T-helper 2 cell treated with Interferon-gamma antibody and Interleukin-4, amounts not matched to agents 100 ng/mL and 5 ng/mL, for 36 hours (primary cell): ENCODE measurements around the gene NMNAT1. TPM values are rescaled to one million over a fixed set of nuclear protein-coding genes. Genes with fewer than 3 reads are reported as not detected.
"Not testable (repeated sequence)": the region's sequence is repeated elsewhere in the genome, so short reads cannot be mapped to it uniquely, and the experiment has no call there.

ENCODE experiments used
- intact Hi-C: fragments of 100-400 bp; cut with micrococcal nuclease; formaldehyde crosslinking; loops from one replicate; pipeline ENCODE4 v1.15.1; 2023
- total RNA-seq: library from RNA; stranded (reverse); gene quantifications from 2 replicates; pipeline ENCODE4 v1.2.3, GENCODE V29; 2022

NMNAT1 gene
- total RNA-seq, 1 donor from 2014 or later = 5.3 TPM

DNA sequence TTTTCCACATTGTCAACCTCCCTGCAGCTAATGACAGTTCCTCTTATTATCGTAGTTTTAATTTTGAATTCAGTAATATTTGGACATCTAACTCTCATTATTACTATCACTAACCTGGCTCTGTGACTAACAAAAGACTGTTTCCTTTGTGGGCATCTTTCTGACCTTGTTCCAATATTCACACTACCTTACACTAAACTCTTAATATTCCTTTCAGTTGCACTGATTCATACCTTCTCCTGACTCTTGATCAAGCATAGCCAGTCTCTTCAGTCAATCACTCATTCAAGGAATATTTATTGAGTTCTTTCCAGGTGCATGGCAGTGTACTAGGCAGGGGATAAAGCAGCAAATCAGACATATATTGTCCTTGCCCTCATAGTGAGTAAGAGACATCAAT is 25.4 kb upstream of the NMNAT1 start:
- intact Hi-C loops = no loop called here

DNA sequence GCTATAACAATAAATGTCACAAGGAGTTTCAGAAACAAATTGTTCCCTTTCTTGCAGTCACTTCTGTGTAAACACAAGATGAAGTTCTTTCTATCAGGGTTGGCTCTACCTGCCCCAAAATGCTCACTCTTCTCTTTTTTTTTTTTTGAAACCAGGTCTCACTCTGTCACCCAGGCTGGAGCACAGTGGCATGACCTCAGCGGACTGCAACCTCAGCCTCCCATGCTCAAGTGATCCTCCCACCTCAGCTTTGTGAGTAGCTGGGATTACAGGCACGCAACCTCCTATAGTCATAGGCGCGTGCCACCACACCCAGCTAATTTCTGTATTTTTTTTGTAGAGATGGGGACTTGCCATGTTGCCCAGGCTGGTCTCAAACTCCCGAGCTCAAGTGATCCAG is 22.7 kb upstream of the NMNAT1 start:
- intact Hi-C loops = no loop called here

DNA sequence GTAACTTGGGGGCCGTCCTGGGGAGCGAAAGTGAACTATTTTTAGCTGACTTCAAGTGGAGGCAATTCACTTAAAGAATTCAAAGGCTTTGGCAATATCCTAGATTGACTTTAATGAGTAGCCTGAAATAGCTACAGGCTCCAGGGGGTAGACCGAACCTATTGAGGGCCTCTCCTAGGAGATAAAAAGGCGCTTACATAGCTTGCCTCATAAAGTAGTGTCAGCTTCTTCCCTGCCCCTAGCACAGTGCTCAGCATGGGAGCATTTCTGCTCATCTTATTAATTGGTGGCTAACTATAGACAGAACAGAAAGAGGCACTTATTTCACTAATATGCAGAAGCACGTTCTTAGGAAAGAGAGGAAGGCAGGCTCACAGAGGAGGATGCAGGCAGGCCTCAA is 20.9 kb upstream of the NMNAT1 start:
- intact Hi-C loops = no loop called here

DNA sequence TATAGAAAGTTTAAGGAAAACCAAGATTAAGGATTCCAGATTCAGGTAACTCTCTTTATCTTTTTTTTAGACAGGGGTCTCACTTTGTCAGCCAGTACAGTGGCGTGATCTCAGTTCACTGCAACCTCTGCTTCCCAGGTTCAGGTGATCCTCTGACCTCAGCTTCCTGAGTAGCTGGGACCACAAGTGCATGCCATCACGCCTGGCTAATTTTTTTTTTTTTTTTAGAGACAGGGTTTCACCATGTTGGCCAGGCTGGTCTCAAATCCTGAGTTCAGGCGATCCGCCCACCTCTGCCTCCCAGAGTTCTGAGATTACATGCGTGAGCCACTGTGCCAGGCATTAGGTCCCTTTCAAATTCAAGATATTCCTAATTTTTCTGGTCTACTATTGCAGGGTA is 16.0 kb upstream of the NMNAT1 start:
- intact Hi-C loops = no loop called here

DNA sequence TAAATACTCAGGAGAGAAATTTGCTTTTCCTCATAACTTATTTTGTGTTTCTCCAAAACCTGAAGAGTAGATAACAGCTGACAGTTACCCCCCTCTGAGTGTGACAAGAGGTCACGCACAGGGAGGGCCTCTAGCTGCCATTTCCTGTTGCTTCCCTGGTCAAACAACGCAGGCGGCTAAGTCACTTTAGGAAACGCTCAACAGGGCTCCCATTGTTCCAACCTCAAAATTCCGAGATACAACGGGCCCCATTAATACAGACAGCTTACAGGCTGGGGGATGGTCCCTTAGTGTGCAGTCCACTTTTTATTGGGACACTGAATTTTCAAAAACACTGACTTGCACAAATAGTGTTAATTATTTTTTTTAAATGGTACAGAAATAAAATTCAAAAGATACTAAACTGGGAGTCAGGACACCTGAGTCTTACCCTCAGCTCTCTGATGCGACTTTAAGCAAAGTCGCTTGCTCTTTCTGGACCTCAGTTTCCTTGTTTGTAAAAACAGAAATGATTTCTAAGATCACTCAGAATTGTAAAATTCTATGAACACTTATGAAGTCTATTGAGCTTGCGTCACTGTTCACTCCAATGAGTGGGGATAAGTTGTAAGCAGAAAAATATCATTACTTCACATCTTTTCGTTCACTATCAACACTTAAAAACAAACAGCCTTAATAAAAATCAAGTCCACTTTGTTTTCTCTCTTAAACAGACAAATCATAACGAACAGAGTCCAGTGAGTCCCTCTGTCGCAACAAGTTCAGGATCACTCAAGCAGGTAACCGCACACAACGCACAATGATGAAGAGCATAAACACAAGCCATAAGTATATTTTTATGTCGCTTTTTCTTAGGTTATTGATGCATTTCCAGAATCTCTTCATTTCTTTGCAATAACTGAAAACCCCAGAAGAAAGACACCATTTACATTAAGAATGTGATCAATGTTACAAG is 13.6 kb upstream of the NMNAT1 start:
- intact Hi-C loops = no loop called here

DNA sequence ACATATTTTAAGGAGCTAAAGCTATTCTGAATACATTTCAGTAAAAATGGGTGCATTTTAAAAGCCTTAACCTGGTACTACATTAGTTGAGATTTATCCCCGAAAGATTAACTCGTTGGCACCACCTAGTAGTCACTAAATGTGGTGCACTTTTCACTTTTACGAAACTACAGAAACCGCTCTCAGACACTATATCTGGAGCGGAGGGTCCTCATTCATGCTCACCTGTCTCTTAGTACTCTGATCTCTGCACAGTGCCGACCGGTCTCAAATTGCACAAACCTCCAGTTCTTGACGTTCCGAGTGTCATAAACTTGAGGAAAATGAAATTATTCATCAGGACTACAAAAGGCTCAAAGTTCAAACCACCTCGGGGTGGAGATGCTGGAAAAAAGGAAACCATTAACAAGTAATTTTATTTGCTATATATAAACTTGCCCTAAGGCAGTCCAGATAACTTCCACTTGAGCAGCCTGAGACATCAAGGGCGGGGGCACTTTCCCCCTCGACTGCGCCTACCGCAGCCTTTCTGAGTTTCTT is 806 bp upstream of the NMNAT1 start:
- intact Hi-C loops = loop anchor here (1.0 to 2.0 kb wide), 2 partner anchors 67 to 486 kb away; no protein-coding TSS in a partner anchor

DNA sequence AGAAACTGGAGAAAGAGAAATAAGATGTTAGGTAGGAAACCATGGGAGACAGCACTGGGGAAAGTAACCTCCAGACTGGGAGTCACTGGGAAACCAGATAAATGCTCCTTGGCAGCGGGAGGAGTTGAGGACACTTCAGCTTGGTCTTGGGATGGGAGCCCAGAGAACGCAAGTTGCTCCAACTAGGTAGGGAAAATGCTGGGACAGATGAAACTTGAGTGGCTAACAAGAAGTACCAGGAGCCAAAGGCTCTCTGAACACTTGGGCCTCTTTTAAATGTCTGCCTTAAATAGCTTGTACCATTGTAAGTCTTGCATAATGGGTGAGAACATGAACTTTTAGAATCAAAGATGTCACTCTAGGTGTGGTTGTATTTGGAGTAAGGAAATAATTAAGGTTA is 3.0 kb downstream of the NMNAT1 start:
- intact Hi-C loops = no loop called here

DNA sequence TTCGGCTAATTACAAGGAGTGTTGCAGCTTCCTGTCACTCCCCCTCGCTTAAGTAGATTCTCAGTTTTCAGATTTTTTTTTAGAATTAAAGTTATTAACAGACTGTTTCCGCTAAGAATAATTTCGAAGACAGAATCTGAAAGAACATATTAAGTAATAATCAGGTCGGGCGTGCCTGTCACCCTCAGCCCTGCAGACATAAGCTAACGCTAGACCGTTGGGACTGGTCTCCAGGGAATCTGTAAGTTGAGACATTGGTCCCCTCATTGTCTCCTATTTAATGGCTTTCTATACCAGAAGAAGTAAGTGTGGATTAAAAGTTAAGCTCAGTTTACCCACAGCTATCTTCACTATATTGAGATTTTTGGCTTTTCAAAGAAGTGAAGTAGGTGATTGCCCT is 14.5 kb downstream of the NMNAT1 start:
- intact Hi-C loops = no loop called here

DNA sequence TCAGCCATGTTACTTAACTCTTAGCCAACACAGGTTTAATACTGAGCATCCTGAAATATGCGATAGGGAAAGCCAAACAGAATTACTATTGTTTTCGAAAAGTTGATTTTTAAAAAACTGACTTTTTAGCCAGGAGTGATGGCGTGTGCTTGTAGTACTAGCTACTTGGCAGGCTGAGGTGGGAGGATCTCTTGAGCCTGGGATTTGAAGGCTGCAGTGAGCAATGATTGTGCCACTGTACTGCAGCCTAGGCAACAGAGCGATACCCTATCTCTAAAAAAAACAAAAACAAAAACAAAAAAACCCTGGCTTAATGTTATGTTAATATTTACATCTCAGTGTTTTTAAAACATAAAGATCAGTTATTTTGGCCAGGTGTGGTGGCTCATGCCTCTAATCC is 16.7 kb downstream of the NMNAT1 start:
- intact Hi-C loops = no loop called here

DNA sequence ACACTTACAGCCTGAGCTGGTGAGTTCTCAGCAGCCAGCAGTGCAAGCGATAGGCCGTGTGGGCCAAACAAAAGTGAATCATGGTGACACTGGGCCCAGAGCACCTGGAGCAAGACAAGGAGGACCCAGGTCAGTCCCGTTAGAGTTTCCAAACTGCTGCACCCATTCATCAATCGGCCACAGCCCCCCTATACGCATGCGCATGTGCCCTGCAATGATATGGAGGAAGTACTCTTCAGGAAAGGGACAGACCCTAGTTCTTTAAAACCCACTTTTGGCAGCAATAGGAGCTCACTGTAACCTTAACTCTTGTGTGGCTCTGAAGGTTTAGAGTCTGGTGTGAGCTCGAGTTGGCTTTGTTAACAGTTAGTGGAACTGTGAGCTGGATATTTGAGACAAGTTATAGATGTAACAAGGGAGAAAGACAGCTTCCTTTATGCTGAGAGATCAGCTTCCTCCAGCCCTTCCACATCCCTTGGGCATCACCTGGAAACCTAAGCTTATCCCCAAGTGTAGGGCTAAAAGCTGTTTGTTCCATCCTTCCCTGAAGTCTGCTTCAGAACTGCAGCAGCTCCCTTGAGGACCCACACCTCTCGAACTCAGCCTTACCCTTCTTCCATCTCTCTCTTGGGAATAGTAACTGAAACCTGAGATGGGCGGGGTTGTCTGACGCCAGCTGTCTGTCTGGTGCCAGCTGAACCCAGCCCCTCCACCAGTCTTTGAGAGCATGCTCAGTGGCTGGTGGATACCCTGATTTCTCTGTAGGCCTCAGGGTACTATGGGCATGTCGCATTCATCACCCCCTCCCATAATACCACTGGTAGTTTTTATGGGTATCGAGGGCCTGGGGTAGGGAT is 17.7 kb downstream of the NMNAT1 start:
- intact Hi-C loops = no loop called here

DNA sequence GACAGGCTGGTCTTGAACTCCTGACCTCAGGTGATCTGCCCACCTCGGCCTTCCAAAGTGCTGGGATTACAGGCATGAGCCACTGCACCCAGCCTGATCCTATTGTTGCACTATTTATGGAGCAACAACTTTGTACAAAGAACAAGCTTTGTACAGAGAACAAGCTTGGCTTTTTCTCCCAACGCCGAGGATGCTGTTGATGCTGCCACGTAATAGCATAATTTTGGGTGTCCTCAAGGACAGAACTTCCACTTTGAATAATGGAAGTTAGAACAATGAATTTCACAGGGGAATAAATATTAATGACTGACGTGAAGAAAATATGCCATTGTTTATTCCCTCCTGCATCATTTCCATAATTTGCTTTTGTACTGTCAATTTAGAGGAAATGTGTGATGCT is 41.0 kb downstream of the NMNAT1 start:
- intact Hi-C loops = no loop called here

DNA sequence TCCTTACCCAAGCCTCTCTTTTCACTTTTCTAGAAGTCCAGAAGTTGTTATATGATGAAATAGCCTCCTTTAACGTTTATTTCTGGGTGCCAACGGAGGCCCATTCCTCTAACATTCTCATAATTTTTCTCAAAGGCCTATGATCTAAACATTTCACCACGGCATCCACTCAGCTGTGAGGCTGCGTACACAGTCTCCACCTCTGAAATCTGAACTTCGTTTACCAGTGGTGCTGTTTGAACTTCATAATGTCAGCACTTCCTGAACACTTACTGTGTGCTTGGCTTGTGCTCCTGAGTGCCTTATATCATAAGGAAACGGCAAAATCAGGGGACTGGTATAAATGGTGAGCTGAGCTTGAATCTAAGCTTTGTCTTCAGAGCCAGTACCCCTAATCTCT is 41.7 kb downstream of the NMNAT1 start:
- intact Hi-C loops = no loop called here

DNA sequence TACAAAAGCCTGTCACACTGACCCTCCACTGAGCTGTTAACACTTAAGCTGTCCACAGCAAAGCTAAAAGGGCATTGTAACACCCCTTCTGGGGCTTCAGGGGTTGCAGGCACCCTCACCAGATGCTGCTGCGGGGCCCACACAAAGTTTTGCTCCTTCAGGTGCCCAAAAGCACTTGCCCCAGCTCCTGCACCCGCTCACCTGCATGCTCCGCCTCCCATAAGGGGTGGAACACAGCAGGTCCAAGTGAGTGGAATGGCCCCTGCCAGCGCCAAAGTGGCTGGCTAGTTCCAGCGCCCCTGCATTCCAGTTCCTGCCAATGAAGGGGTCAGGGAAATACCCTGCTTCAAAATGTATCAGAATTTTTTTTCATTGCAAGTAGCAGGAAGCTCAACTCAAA is 46.5 kb downstream of the NMNAT1 start:
- intact Hi-C loops = no loop called here

DNA sequence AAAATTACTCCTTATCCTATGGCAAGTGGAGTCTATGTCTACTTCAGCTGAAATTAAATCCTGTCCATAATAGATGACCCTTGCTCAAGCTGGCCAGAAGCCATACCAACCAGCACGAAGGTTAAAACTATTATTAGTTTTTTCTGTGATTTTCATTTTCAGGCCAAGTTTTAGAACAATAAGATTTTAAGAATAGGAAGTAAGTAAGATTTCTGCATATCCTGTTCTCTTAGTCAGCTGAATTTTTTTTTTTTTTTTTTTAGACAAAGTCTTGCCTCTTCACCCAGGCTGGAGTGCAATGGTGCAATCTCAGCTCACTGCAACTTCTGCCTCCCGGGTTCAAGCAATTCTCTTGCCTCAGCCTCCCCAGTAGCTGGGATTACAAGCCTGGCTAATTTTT is 47.7 kb downstream of the NMNAT1 start:
- intact Hi-C loops = no loop called here

DNA sequence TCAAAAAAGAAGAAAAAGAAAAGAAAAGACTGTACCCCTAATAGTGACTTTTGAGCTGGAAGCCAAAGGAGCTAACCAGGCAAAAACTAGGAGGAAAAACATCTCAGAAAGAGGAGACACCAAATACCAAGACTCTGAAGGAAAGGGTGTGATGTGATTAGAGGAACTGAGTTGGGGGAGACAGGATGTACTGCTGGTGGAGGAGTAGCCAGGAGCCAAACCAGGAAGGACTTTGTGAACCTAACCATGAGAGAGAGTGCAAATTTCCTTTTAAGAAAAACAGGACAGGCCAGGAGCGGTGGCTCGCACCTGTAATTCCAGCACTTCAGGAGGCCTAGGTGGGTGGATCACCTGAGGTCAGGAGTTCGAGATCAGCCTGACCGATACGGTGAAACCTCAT is 49.6 kb downstream of the NMNAT1 start:
- intact Hi-C loops = no loop called here

DNA sequence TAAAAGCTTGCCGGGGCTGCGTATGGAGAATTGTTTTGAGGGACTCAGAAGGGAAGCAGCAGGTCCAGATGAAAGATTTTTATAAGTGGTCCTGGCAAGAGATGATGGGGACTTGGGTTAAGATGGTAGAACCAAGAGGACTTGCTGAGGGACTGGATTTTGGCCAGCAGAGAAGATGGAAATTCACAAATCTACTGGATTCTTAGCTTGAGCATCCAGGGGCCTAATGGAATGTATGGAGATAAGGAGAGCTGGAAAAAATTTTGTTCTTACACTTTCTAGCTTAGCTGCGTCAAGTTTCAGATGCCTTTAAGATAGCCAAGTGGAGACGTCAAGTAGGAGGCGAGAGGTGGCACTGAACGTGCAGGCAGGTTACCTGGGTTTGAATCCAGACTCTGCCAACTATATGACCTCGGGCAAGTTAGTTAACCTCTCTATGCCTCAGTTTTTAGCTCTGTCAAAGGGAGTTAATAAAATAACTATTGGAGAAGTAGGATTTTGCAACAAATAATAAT is 50.3 kb downstream of the NMNAT1 start:
- intact Hi-C loops = no loop called here

DNA sequence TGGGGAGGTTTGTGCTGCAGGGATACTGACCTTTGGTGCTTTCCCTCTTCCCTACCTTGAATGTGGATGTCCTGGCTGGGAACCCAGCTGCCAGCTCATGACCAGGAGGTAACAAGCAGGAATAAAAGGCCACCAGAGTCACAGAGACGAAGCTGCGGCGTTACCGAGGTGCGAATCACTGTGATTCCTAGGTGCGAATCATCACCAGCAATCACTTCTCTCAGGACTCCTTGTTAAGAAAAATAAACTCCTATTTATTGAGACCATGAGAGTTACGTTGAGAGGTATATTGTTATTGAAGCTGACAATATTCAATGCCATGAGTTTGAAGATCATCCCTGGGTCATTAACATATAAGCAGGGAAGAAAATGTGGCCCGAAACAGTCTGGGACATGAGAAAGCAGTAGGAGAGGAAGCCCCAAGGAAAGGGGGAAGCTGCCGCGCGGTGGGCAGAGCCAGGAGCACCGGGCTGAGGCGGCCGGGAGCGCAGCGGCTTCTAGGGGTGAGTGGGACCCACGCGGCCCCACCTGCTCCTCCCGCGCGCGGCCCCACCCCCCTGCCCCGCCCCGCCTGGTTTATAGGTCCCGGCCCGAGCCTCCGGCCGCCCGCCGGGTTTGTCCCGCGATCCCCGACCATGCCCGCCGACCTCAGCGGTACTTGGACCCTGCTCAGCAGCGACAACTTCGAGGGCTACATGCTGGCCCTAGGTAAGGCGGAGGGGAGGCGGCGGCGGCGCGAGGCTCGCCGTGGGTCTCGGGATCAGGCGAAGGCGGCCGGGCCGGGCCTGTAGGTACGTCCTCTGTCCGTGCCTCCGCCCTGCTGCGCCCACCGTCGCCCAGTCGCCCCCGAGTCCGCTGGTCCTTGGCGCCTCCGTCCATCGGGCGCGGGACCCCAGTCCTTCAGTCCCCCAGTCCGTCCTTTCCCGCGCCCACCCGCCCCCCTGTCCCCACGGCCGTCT is 53.6 kb downstream of the NMNAT1 start, which contains the start of gene RBP7:
Gene RBP7, plus strand, starts transcription at position 605 of the 959 bp plus-strand sequence. Its CDS starts 31 bp downstream, at position 636.
- intact Hi-C loops = no loop called here

DNA sequence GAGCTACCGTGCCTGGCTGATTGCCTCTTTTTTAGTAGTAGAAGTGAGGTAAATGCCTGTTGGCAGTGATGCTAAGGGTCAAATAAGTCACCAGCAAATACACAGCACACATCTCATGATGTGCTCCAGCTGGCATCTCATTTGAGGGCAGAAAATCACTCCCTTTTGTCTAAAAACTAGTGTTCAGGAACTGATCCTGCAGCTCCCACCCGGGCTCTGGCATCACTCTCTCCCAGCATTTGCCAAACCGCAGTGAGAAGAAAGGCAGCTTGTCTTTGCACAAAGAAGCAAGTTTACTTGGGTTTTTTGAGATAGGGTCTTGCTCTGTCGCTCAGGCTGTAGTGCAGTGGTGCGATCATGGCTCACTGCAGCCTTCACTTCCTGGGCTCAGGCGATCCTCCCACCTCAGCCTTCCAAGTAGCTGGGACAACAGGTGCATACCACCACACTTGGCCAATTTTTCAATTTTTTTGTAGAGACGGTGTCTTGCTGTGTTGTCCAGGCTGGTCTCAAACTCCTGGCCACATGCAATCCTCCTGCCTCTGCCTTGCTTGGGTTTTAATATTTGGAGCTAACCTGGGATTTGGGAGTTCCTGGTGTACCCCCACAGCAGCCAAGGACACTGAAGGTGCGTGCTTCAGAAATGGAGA is 57.9 kb downstream of the NMNAT1 start:
- intact Hi-C loops = no loop called here

DNA sequence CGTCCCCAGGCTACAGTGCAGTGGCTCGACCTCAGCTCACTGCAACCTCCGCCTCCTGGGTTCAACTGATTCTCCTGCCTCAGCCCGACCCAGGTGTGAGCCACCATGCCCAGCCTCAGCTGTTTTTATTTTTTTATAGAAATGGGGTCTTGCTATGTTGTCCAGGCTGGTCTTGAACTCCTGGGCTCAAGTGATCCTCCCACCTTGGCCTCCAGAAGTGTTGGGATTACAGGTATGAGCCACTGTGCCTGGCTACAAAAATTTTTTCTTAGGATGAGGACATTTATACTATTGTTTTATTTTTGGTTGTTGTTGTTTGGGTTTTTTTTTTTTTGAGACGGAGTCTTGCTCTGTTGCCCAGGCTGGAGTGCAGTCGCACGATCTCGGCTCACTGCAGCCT is 62.0 kb downstream of the NMNAT1 start:
- intact Hi-C loops = not testable (repeated sequence)

DNA sequence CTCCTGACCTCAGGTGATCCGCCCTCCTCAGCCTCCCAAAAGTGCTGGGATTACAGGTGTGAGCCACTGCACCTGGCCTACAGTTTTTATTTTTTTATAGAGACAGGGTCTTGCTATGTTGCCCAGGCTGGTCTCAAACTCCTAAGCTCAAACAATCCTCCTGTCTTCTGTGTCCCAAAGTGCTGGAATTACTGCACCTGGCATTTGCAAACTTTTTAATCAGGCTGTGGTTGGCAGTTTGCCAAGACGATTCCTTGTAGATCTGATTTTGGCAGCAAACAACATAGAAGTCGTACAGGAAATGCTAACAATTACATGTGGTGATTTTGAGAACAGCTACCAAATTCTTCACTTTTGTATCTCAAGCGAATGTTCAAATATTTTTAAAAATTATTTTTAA is 63.9 kb downstream of the NMNAT1 start:
- intact Hi-C loops = no loop called here
